MM.1S (cell line): ENCODE data around the gene EBPL.
A peak's percentile ranks its signal among the peaks of the same experiment; 100 is the strongest.

Experiments
- DNase-seq: peaks from one replicate; pipeline ENCODE4 v3.0.0-alpha.2; 2015
- H2AFZ ChIP-seq: fragments of 300-600 bp; sonication (generic); 2 replicates; pipeline ENCODE4 v1.6.0; 2016; ENCODE audit warnings: antibody characterized with exemption, low read length
- H3F3A ChIP-seq: fragments of 300-600 bp; sonication (generic); 2 replicates; pipeline ENCODE4 v1.6.1; 2016; ENCODE audit warnings: mild to moderate bottlenecking, antibody characterized with exemption, low read length, moderate library complexity, mixed read lengths; ENCODE audit not compliant: insufficient read depth
- H3K27ac ChIP-seq: fragments of 300-600 bp; sonication (generic); 2 replicates; pipeline ENCODE4 v1.5.1; 2016; ENCODE audit warnings: mild to moderate bottlenecking, low read length
- H3K27me3 ChIP-seq: fragments of 300-600 bp; sonication (generic); replicated peaks from 2 replicates; pipeline ENCODE4 v1.6.0; 2016; ENCODE audit warnings: low read length; ENCODE audit not compliant: insufficient read depth
- H3K36me3 ChIP-seq: fragments of 300-600 bp; sonication (generic); replicated peaks from 2 replicates; pipeline ENCODE4 v1.6.1; 2016; ENCODE audit warnings: mild to moderate bottlenecking, low read length, mixed read lengths; ENCODE audit not compliant: insufficient read depth
- H3K4me1 ChIP-seq: fragments of 300-600 bp; sonication (generic); 2 replicates; pipeline ENCODE4 v1.6.1; 2016; ENCODE audit warnings: low read length, mixed read lengths
- H3K4me2 ChIP-seq: fragments of 300-600 bp; sonication (generic); 2 replicates; pipeline ENCODE4 v1.6.0; 2016; ENCODE audit warnings: low read depth, low read length
- H3K4me3 ChIP-seq: fragments of 300-600 bp; sonication (generic); 2 replicates; pipeline ENCODE4 v1.5.1; 2016; ENCODE audit warnings: low read length, mixed read lengths
- H3K79me2 ChIP-seq: fragments of 300-600 bp; sonication (generic); 2 replicates; pipeline ENCODE4 v1.6.1; 2016; ENCODE audit warnings: mixed run types, low read length, mixed read lengths
- H3K9ac ChIP-seq: fragments of 300-600 bp; sonication (generic); 2 replicates; pipeline ENCODE4 v1.6.1; 2016; ENCODE audit warnings: low read length, mixed read lengths
- H3K9me2 ChIP-seq: fragments of 300-600 bp; sonication (generic); replicated peaks from 2 replicates; pipeline ENCODE4 v1.6.1; 2016; ENCODE audit warnings: mild to moderate bottlenecking, low read length, mixed read lengths; ENCODE audit not compliant: insufficient read depth
- H3K9me3 ChIP-seq: fragments of 300-600 bp; sonication (generic); replicated peaks from 2 replicates; pipeline ENCODE4 v1.6.1; 2016; ENCODE audit warnings: mild to moderate bottlenecking, low read length, mixed read lengths; ENCODE audit not compliant: insufficient read depth
- H4K20me1 ChIP-seq: fragments of 300-600 bp; sonication (generic); 2 replicates; pipeline ENCODE4 v1.6.1; 2016; ENCODE audit warnings: mild to moderate bottlenecking, low read length, moderate library complexity, mixed read lengths; ENCODE audit not compliant: insufficient read depth
- EZH2 ChIP-seq: fragments of 300-600 bp; sonication (generic); optimal IDR thresholded peaks from 2 replicates; pipeline ENCODE3; 2017; ENCODE audit warnings: low read depth, mild to moderate bottlenecking, antibody characterized with exemption, low read length, mixed read lengths
- EZH2phosphoT487 ChIP-seq: fragments of 300-600 bp; sonication (generic); IDR thresholded peaks from 2 replicates; pipeline ENCODE4 v1.6.1; 2018; ENCODE audit warnings: antibody characterized with exemption, low read length
- TF ChIP-seq, protein P1 (sequence below): fragments of 300-600 bp; sonication (generic); IDR thresholded peaks from 2 replicates; pipeline ENCODE4 v1.5.1; 2016; ENCODE audit warnings: antibody characterized with exemption, low read length, mixed read lengths

Gene EBPL

DNA sequence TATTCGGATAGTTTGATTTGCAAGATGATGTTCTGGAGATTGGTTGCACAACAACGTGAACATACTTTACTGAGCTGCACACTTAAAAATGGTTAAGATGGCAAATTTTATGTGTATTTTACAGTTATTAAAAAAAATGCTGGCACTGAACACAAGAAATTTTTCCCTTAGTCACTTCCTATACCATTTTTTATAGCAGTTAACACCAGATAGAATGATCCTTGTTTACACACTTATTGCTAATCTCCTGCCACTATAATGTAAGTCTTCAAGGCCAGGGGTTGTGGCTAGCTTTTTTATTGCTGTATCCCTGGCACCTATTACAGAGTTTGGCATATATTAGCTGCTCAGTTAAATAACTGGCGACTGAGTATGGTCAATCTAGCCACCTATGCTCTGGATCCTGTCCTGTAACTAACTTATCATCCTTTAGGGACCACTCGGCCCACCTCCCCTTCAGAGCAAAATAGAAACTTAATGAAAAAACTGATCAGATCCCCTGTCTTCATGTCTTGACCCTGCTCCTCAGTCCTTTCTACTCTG, 2.0 kb upstream of the EBPL start:
- TF ChIP-seq EZH2 (no peak), EZH2phosphoT487 (no peak)
- TF ChIP-seq, protein P1, sequence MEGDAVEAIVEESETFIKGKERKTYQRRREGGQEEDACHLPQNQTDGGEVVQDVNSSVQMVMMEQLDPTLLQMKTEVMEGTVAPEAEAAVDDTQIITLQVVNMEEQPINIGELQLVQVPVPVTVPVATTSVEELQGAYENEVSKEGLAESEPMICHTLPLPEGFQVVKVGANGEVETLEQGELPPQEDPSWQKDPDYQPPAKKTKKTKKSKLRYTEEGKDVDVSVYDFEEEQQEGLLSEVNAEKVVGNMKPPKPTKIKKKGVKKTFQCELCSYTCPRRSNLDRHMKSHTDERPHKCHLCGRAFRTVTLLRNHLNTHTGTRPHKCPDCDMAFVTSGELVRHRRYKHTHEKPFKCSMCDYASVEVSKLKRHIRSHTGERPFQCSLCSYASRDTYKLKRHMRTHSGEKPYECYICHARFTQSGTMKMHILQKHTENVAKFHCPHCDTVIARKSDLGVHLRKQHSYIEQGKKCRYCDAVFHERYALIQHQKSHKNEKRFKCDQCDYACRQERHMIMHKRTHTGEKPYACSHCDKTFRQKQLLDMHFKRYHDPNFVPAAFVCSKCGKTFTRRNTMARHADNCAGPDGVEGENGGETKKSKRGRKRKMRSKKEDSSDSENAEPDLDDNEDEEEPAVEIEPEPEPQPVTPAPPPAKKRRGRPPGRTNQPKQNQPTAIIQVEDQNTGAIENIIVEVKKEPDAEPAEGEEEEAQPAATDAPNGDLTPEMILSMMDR = no peak

DNA sequence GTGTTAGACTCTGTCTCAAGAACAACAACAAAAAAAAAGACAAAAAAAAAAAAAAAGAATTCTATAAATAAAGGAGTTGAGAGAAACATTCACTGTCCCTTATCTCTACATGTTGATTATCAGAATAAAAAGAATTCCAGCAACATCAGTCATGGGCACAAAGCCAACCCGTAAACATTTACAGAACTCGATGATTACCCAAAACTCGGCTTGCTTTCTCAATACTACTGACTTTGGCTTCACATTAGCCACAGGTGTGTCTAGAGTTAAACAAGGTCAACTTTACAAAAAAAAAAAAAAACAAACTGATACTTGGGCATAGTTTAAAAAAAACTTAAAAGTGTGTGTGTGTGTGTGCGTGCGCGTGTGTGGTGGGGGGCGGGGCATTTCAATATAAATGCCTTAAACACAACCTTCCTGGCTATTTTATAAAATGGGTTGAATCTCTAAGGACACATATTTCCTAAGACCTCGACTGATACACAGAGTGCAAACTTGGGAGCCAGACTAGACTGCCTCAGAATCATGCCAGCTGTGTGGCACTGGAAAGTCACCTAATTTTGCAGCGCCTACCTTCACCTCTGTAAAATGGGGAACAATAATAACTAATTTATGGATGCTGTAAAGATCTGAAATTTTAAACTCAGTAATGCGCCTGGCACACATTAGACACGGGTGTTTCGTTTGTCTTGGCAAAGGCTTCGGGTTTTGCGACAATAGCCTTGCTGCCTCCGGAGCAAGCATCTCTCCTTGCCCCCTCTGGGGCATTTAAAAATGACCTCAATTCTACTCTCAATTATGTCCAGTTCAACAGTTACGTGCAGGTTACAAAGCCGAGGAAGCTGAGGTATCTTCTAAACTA, 922 bp downstream of the EBPL start:
- Histone ChIP-seq H3K9me2 (no peaks in the 10 kb centered on the region), H3K4me3 (peak overlapping the region; percentile 66), H3K9me3 (no peaks in the 10 kb centered on the region), H3K36me3 (no peaks in the 10 kb centered on the region), H2AFZ (peak overlapping the region; percentile 56), H3K27ac (no peak overlapping the region), H3K9ac (peak overlapping the region; percentile 33; the same call in 1 of the 2 replicates), H4K20me1 (no peaks in the 10 kb centered on the region), H3K79me2 (peaks cover 19% of the 10 kb centered on the region), H3K4me2 (peak overlapping the region; percentile 37), H3F3A (no peaks in the 10 kb centered on the region), H3K4me1 (no peaks in the 10 kb centered on the region), H3K27me3 (no peaks in the 10 kb centered on the region)
- no peak for DNase-seq
- TF ChIP-seq EZH2 (no peak), EZH2phosphoT487 (no peak)

More for the DNA sequence above, 2.0 kb upstream of the EBPL start:
- DNase-seq = no peak
- Histone ChIP-seq H3K4me3 (no peak overlapping the region), H3K9me3 (no peaks in the 10 kb centered on the region), H3K27me3 (no peaks in the 10 kb centered on the region), H3K9ac (no peak overlapping the region), H3K79me2 (peaks cover 14% of the 10 kb centered on the region), H3K4me1 (no peaks in the 10 kb centered on the region), H3K27ac (no peak overlapping the region), H2AFZ (no peak overlapping the region), H3K36me3 (no peaks in the 10 kb centered on the region), H3K9me2 (no peaks in the 10 kb centered on the region), H3F3A (no peaks in the 10 kb centered on the region), H3K4me2 (no peak overlapping the region), H4K20me1 (no peaks in the 10 kb centered on the region)

DNA sequence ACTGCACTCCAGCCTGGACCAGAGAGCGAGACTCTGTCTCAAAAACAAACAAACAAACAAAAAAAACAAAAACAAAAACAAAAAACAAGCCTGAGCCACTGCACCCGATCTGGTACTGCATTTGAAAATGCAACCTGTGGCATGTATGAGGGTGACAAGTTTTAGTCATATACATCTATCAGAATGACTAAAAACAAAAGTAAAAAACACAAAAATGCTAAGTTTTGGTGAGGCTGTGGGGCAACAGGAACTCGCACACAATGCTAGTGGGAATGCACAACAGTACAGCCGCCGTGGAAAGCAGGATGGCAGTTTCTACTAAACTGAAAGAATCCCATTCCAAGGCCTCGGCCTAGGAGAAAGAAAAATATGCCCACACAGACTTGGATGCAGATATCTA, 7.8 kb downstream of the EBPL start:
- no peaks in the 10 kb centered on the region for H3K4me1 ChIP-seq
- TF ChIP-seq EZH2phosphoT487 (no peak), EZH2 (no peak)
- TF ChIP-seq, protein P1 = no peak
- no peak overlapping the region for H3K4me3 ChIP-seq
- no peaks in the 10 kb centered on the region for H3K9me2 ChIP-seq
- no peaks in the 10 kb centered on the region for H3F3A ChIP-seq
- no peaks in the 10 kb centered on the region for H3K36me3 ChIP-seq
- H4K20me1 ChIP-seq = no peaks in the 10 kb centered on the region
- H3K9ac ChIP-seq = no peak overlapping the region
- no peak for DNase-seq
- H3K4me2 ChIP-seq = no peak overlapping the region
- H3K79me2 ChIP-seq = peaks cover 11% of the 10 kb centered on the region; the same call in 1 of the 2 replicates
- no peaks in the 10 kb centered on the region for H3K9me3 ChIP-seq
- H3K27me3 ChIP-seq = no peaks in the 10 kb centered on the region
- no peak overlapping the region for H3K27ac ChIP-seq
- no peak overlapping the region for H2AFZ ChIP-seq
